Measurements from ENCODE around the gene GALR1. TPM values are rescaled to one million over a fixed set of nuclear protein-coding genes. Genes with fewer than 3 reads are reported as not detected.
"Not testable (repeated sequence)": the region's sequence is repeated elsewhere in the genome, so short reads cannot be mapped to it uniquely, and the experiment has no call there.

Gene GALR1
- total RNA-seq, 4 donors from 2014 or later = 0.27 to 0.83 TPM; not detected in 2

GRCh38 chr18:77267969-77268368, 18.3 kb downstream of the GALR1 start:
- DNase-seq = no peak
- no peaks in the 10 kb centered on the region for H3K27me3 ChIP-seq
- no peaks in the 10 kb centered on the region for H3K4me1 ChIP-seq
- no peaks in the 10 kb centered on the region for H3K36me3 ChIP-seq
- no peak overlapping the region for H3K4me3 ChIP-seq
- peaks cover 0 to 6% (median 0%) of the 10 kb centered on the region in 4 donors for H3K9me3 ChIP-seq
- TF ChIP-seq POLR2A (IDR thresholded peaks at IDR 0.05) (no peak), CTCF (IDR thresholded peaks at IDR 0.05) (no peak)
- H3K27ac ChIP-seq = no peak overlapping the region

GRCh38 chr18:77268456-77268855, 18.8 kb downstream of the GALR1 start:
- DNase-seq = no peak
- no peaks in the 10 kb centered on the region for H3K36me3 ChIP-seq
- H3K27ac ChIP-seq = no peak overlapping the region
- TF ChIP-seq CTCF (IDR thresholded peaks at IDR 0.05) (no peak), POLR2A (IDR thresholded peaks at IDR 0.05) (no peak)
- no peaks in the 10 kb centered on the region for H3K4me1 ChIP-seq
- no peaks in the 10 kb centered on the region for H3K27me3 ChIP-seq
- no peak overlapping the region for H3K4me3 ChIP-seq
- peaks cover 0 to 6% (median 0%) of the 10 kb centered on the region in 4 donors for H3K9me3 ChIP-seq

- DNase-seq = no peak
- Histone ChIP-seq H3K27ac (no peak overlapping the region), H3K27me3 (no peaks in the 10 kb centered on the region), H3K36me3 (no peaks in the 10 kb centered on the region), H3K9me3 (no peaks in the 10 kb centered on the region), H3K4me1 (no peaks in the 10 kb centered on the region), H3K4me3 (no peak overlapping the region)
- TF ChIP-seq CTCF (IDR thresholded peaks at IDR 0.05) (no peak), POLR2A (IDR thresholded peaks at IDR 0.05) (no peak)
These were observed 22.2 kb downstream of the GALR1 start for GRCh38 chr18:77271576-77272481.

- DNase-seq, H3K36me3 ChIP-seq, H3K4me1 ChIP-seq, H3K4me3 ChIP-seq, H3K9me3 ChIP-seq, H3K27ac ChIP-seq, H3K27me3 ChIP-seq: not testable (repeated sequence)
These were observed 41.2 kb downstream of the GALR1 start for GRCh38 chr18:77290841-77291240.

- TF ChIP-seq CTCF (IDR thresholded peaks at IDR 0.05) (no peak), POLR2A (IDR thresholded peaks at IDR 0.05) (no peak)
- Histone ChIP-seq H3K9me3 (no peaks in the 10 kb centered on the region), H3K4me1 (no peaks in the 10 kb centered on the region)
These were observed 48.5 kb downstream of the GALR1 start for GRCh38 chr18:77298172-77298571.

GRCh38 chr18:77299706-77300105, 50.1 kb downstream of the GALR1 start:
- H3K4me3 ChIP-seq = no peak overlapping the region
- H3K27me3 ChIP-seq = no peaks in the 10 kb centered on the region
- no peaks in the 10 kb centered on the region for H3K9me3 ChIP-seq
- H3K4me1 ChIP-seq = no peaks in the 10 kb centered on the region
- no peak for DNase-seq
- H3K27ac ChIP-seq = no peak overlapping the region
- no peak for TF ChIP-seq CTCF (IDR thresholded peaks at IDR 0.05)
- no peak for TF ChIP-seq POLR2A (IDR thresholded peaks at IDR 0.05)
- H3K36me3 ChIP-seq = no peaks in the 10 kb centered on the region

More at GRCh38 chr18:77298172-77298571, 48.5 kb downstream of the GALR1 start:
- H3K4me3 ChIP-seq = no peak overlapping the region
- no peaks in the 10 kb centered on the region for H3K27me3 ChIP-seq
- DNase-seq = no peak
- no peaks in the 10 kb centered on the region for H3K36me3 ChIP-seq
- H3K27ac ChIP-seq = no peak overlapping the region

All from Peyer's patch (tissue), 4 donors.